ENCODE measurements around the gene KDM3A.

- TF ChIP-seq, protein P1, sequence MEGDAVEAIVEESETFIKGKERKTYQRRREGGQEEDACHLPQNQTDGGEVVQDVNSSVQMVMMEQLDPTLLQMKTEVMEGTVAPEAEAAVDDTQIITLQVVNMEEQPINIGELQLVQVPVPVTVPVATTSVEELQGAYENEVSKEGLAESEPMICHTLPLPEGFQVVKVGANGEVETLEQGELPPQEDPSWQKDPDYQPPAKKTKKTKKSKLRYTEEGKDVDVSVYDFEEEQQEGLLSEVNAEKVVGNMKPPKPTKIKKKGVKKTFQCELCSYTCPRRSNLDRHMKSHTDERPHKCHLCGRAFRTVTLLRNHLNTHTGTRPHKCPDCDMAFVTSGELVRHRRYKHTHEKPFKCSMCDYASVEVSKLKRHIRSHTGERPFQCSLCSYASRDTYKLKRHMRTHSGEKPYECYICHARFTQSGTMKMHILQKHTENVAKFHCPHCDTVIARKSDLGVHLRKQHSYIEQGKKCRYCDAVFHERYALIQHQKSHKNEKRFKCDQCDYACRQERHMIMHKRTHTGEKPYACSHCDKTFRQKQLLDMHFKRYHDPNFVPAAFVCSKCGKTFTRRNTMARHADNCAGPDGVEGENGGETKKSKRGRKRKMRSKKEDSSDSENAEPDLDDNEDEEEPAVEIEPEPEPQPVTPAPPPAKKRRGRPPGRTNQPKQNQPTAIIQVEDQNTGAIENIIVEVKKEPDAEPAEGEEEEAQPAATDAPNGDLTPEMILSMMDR (IDR thresholded peaks at IDR 0.05): no peak
- no peak for TF ChIP-seq POLR2A (IDR thresholded peaks at IDR 0.05)
Observed at GRCh38 chr2:86523491-86523890, 82.3 kb downstream of the KDM3A start.
